Measurements from ENCODE around the gene HEYL. TPM values are rescaled to one million over a fixed set of nuclear protein-coding genes. Genes with fewer than 3 reads are reported as not detected.
A peak's percentile ranks its signal among the peaks of the same experiment; 100 is the strongest.

The HEYL gene
- total RNA-seq, 1 donor from 2014 or later = 34.0 TPM

GRCh38 chr1:39666772-39667171 is 27.3 kb upstream of the HEYL start:
- H3K27ac ChIP-seq = no peak overlapping the region
- DNase-seq (ENCODE audit: low spot score in 2 of 2) = no peak
- no peaks in the 10 kb centered on the region for H3K9me3 ChIP-seq
- H3K4me3 ChIP-seq = no peak overlapping the region
- H3K4me1 ChIP-seq = peaks cover 0 to 9% of the 10 kb centered on the region in 2 donors
- H3K36me3 ChIP-seq = no peaks in the 10 kb centered on the region
- no peak for TF ChIP-seq CTCF (IDR thresholded peaks at IDR 0.05)
- intact Hi-C loops (cut with DNase I) = no loop called here
- H3K27me3 ChIP-seq = no peaks in the 10 kb centered on the region

- Histone ChIP-seq H3K27me3 (no peaks in the 10 kb centered on the region), H3K9me3 (no peaks in the 10 kb centered on the region), H3K36me3 (no peaks in the 10 kb centered on the region), H3K4me3 (no peak overlapping the region), H3K27ac (no peak overlapping the region), H3K4me1 (no peaks in the 10 kb centered on the region)
- no peak for TF ChIP-seq CTCF (IDR thresholded peaks at IDR 0.05)
- DNase-seq (ENCODE audit: low spot score in 2 of 2) = no peak
- intact Hi-C loops (cut with DNase I) = no loop called here
Measured at GRCh38 chr1:39663559-39663958, 24.1 kb upstream of the HEYL start.

- no peaks in the 10 kb centered on the region for H3K9me3 ChIP-seq
- TF ChIP-seq CTCF (IDR thresholded peaks at IDR 0.05) = no peak
- no peak overlapping the region for H3K4me3 ChIP-seq
- no peak overlapping the region for H3K27ac ChIP-seq
- DNase-seq (ENCODE audit: low spot score in 2 of 2) = no peak
- intact Hi-C loops (cut with DNase I) = no loop called here
- no peaks in the 10 kb centered on the region for H3K27me3 ChIP-seq
- no peaks in the 10 kb centered on the region for H3K36me3 ChIP-seq
- no peaks in the 10 kb centered on the region for H3K4me1 ChIP-seq
Measured at GRCh38 chr1:39662861-39663260, 23.4 kb upstream of the HEYL start.

- no peak for DNase-seq (ENCODE audit: low spot score in 2 of 2)
- H3K36me3 ChIP-seq = no peaks in the 10 kb centered on the region
- no peaks in the 10 kb centered on the region for H3K27me3 ChIP-seq
- intact Hi-C loops (cut with DNase I) = loop anchor here (5.0 kb wide), 1 partner anchor 58 kb away; no protein-coding TSS in a partner anchor
- no peak for TF ChIP-seq CTCF (IDR thresholded peaks at IDR 0.05)
- no peak overlapping the region for H3K4me3 ChIP-seq
- H3K4me1 ChIP-seq = no peaks in the 10 kb centered on the region
- no peaks in the 10 kb centered on the region for H3K9me3 ChIP-seq
- H3K27ac ChIP-seq = no peak overlapping the region
Measured at GRCh38 chr1:39659538-39659937, 20.1 kb upstream of the HEYL start.

GRCh38 chr1:39659110-39659509 is 19.7 kb upstream of the HEYL start:
- Histone ChIP-seq H3K27ac (no peak overlapping the region), H3K27me3 (no peaks in the 10 kb centered on the region), H3K4me1 (no peaks in the 10 kb centered on the region), H3K4me3 (no peak overlapping the region), H3K36me3 (no peaks in the 10 kb centered on the region), H3K9me3 (no peaks in the 10 kb centered on the region)
- intact Hi-C loops (cut with DNase I) = loop anchor here (5.0 kb wide), 1 partner anchor 58 kb away; no protein-coding TSS in a partner anchor
- no peak for DNase-seq (ENCODE audit: low spot score in 2 of 2)
- TF ChIP-seq CTCF (IDR thresholded peaks at IDR 0.05) = no peak

GRCh38 chr1:39657923-39658485 is 18.6 kb upstream of the HEYL start:
- intact Hi-C loops (cut with DNase I) = loop anchor here (5.0 kb wide), 1 partner anchor 59 kb away; no protein-coding TSS in a partner anchor
- Histone ChIP-seq H3K4me1 (no peaks in the 10 kb centered on the region), H3K4me3 (no peak overlapping the region), H3K36me3 (no peaks in the 10 kb centered on the region), H3K27me3 (no peaks in the 10 kb centered on the region), H3K27ac (no peak overlapping the region), H3K9me3 (no peaks in the 10 kb centered on the region)
- peak; percentile 55 to 77 (median 75) for TF ChIP-seq CTCF (IDR thresholded peaks at IDR 0.05)
- peak in 1 of 2 donors; percentile 79 for DNase-seq (ENCODE audit: low spot score in 2 of 2)
